NB4 (cell line): ENCODE data around the gene ATP13A2.

Experiments
- DNase-seq: peaks from one replicate; pipeline ENCODE4 v3.0.0; 2010; ENCODE audit warnings: low read depth
- H3K4me3 ChIP-seq: one replicate; pipeline ENCODE4 v1.5.1; 2011; ENCODE audit warnings: mild to moderate bottlenecking, low read depth, low read length, moderate library complexity
- CTCF ChIP-seq: IDR thresholded peaks from one replicate; pipeline ENCODE4 v1.5.1; 2012; ENCODE audit warnings: low read depth, low read length
- MAX ChIP-seq: IDR thresholded peaks from 2 replicates; pipeline ENCODE4 v1.6.1; 2011; ENCODE audit warnings: low read depth, low read length
- MYC ChIP-seq: IDR thresholded peaks from 2 replicates; pipeline ENCODE4 v1.6.1; 2011; ENCODE audit warnings: low read depth, low read length
- POLR2A ChIP-seq: IDR thresholded peaks from 2 replicates; pipeline ENCODE4 v1.6.1; 2011; ENCODE audit warnings: mild to moderate bottlenecking; ENCODE audit not compliant: insufficient read length; ENCODE audit errors: extremely low read depth

Gene ATP13A2

GRCh38 chr1:16984717-16985116 is 27.0 kb downstream of the ATP13A2 start:
- DNase-seq: no peak
- no peak overlapping the region for H3K4me3 ChIP-seq
- TF ChIP-seq MYC (no peak), CTCF (no peak), POLR2A (no peak), MAX (no peak)

GRCh38 chr1:16983649-16984048 is 28.1 kb downstream of the ATP13A2 start:
- TF ChIP-seq CTCF (no peak), MAX (no peak), POLR2A (no peak), MYC (no peak)
- no peak overlapping the region for H3K4me3 ChIP-seq
- DNase-seq: no peak

GRCh38 chr1:16982902-16983301 is 28.8 kb downstream of the ATP13A2 start:
- no peak for DNase-seq
- H3K4me3 ChIP-seq: no peak overlapping the region
- no peak for TF ChIP-seq MAX
- no peak for TF ChIP-seq POLR2A
- no peak for TF ChIP-seq MYC
- no peak for TF ChIP-seq CTCF

- H3K4me3 ChIP-seq: no peak overlapping the region
- TF ChIP-seq MAX: no peak
- TF ChIP-seq POLR2A: no peak
- no peak for TF ChIP-seq MYC
- no peak for TF ChIP-seq CTCF
- DNase-seq: no peak
Measured at GRCh38 chr1:16981269-16981849, 30.4 kb downstream of the ATP13A2 start.

GRCh38 chr1:16980473-16981268 is 31.1 kb downstream of the ATP13A2 start, which contains the start of gene MFAP2:
TSS of gene MFAP2 (minus strand) at chr1:16980620. CDS start at chr1:16978273, 2,347 bp downstream.
- DNase-seq: no peak
- no peak within 1 kb of the TSS for H3K4me3 ChIP-seq
- TF ChIP-seq POLR2A (no peak), MYC (no peak), MAX (no peak), CTCF (no peak)
